ENCODE data around the gene TRIM72.
"Not testable (repeated sequence)": the region's sequence is repeated elsewhere in the genome, so short reads cannot be mapped to it uniquely, and the experiment has no call there.

TRIM72 gene, protein sequence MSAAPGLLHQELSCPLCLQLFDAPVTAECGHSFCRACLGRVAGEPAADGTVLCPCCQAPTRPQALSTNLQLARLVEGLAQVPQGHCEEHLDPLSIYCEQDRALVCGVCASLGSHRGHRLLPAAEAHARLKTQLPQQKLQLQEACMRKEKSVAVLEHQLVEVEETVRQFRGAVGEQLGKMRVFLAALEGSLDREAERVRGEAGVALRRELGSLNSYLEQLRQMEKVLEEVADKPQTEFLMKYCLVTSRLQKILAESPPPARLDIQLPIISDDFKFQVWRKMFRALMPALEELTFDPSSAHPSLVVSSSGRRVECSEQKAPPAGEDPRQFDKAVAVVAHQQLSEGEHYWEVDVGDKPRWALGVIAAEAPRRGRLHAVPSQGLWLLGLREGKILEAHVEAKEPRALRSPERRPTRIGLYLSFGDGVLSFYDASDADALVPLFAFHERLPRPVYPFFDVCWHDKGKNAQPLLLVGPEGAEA

DNA sequence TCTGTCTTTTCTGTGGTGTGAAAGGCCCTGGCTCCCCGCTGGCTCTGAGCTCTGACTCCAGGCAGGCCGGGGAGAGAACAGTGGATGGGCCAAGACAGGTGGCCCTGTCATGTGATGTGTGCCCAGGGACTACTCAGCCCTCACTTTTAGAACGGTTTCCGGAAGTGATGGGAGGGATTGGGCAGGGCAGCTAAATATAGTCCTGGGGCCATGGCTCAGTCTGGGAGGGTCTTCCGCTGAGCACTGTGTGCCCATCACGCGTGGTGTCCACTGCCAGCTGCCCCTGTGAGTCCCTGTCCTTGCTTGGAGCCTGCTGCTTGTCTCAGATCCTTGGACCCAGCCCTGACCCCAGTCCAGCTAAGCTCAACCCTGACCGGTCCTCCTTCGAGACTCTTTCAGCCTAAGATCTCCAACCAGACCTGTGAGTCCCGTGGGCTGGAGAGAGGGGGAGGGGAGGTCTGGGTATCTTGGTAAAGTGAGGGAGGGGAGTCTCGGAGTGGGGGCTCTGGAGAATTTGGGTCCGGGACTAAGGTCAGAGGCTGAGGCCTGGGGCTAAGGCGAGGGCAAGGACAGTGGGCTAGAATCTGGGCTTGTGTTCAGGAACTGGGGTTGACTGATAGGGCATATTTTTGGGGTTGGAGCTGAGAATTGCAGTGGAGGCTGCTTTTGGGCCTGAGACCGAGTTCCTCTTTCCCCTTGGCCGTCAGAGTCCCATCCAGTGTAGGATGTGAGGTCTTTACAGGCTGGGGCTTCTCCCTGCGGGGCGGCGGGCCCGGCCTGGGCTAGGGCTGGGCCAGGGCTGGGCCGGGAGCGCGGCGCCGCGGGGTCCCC, at the start of gene TRIM72:
TSS of gene TRIM72 (plus strand) at position 243 of the 831 bp plus-strand sequence. CDS start 620 bp downstream, outside the sequence.
- no peak for DNase-seq (ENCODE audit: low read depth)

DNA sequence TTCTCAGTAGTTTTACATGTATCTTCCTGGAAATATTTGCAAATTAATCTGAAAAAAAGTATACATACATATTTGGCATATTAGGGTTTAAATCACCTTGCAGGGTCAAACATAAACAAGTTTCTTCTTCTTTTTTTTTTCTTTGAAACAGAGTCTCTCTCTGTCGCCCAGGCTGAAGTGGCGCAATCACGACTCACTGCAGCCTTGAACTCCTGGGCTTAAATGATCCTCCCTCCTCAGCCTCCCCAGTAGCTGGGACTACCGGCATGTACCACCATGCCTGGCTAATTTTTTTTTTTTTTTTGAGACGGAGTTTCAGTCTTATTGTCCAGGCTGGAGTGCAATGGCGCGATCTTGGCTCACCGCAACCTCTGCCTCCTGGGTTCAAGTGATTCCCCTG, 46.6 kb upstream of the TRIM72 start:
- no peak for DNase-seq (ENCODE audit: low read depth)

DNA sequence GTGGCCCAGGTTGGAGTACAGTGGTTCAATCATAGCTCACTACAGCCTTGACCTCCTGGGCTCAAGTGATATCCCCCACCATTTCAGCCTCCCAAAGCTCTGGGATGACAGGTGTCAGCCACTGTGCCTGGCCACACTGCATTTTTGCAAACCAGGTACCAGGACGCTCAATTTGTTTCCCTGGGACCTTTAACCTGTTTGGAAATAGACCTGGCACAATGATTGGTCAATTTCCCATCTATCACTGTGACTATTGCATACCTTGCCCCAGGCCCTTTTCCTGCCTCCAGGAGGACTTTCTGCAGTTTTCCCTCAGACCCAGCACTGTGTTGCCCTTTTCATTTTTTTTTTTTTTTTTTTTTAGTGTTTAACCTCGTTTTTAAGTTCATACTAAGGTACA, 45.1 kb upstream of the TRIM72 start:
- DNase-seq (ENCODE audit: low read depth) = no peak

GRCh38 chr16:31170048-31170447, 43.9 kb upstream of the TRIM72 start:
- DNase-seq (ENCODE audit: low read depth) = not testable (repeated sequence)

GRCh38 chr16:31177136-31177535, 36.8 kb upstream of the TRIM72 start:
- DNase-seq (ENCODE audit: low read depth) = peak; percentile 9

GRCh38 chr16:31179219-31179746, 34.6 kb upstream of the TRIM72 start:
- no peak for DNase-seq (ENCODE audit: low read depth)

DNA sequence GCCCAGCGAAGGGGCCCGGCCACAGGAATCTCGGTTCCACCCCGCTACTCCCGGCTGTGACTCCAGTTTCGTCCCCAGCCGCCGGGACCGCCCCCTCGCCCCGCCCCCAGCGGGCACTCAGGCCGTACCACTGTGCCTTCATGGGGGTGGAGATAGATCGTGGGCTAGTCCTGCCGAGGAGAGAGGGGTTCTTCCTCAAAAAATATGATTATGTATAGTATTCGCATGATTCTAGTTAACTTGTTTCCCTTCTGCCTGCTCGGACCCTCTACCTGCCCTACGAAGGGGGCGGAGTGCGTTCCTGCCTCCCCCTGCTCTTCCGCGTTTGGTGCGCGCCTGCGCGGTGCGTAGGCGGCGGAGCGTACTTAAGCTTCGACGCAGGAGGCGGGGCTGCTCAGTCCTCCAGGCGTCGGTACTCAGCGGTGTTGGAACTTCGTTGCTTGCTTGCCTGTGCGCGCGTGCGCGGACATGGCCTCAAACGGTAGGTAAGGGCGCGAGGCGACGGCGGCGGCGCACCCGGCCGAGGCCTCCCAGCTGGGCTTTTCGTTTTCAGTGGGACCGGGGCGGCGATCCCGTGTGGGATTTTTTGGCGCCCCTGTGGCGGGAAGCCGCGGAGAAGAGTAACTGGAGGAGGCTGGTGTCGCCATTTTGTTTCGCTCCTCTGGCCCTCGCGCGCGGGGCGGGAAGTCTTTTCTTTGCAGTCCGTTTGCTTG, 34.0 kb upstream of the TRIM72 start, which contains the start of gene FUS:
TSS of gene FUS (plus strand) at position 393 of the 713 bp plus-strand sequence. CDS start at position 469, 76 bp downstream.
- DNase-seq (ENCODE audit: low read depth) = peak; percentile 82

- no peak for DNase-seq (ENCODE audit: low read depth)
Measured at GRCh38 chr16:31181102-31181830, 32.7 kb upstream of the TRIM72 start.

GRCh38 chr16:31182391-31182790, 31.5 kb upstream of the TRIM72 start:
- no peak for DNase-seq (ENCODE audit: low read depth)

DNA sequence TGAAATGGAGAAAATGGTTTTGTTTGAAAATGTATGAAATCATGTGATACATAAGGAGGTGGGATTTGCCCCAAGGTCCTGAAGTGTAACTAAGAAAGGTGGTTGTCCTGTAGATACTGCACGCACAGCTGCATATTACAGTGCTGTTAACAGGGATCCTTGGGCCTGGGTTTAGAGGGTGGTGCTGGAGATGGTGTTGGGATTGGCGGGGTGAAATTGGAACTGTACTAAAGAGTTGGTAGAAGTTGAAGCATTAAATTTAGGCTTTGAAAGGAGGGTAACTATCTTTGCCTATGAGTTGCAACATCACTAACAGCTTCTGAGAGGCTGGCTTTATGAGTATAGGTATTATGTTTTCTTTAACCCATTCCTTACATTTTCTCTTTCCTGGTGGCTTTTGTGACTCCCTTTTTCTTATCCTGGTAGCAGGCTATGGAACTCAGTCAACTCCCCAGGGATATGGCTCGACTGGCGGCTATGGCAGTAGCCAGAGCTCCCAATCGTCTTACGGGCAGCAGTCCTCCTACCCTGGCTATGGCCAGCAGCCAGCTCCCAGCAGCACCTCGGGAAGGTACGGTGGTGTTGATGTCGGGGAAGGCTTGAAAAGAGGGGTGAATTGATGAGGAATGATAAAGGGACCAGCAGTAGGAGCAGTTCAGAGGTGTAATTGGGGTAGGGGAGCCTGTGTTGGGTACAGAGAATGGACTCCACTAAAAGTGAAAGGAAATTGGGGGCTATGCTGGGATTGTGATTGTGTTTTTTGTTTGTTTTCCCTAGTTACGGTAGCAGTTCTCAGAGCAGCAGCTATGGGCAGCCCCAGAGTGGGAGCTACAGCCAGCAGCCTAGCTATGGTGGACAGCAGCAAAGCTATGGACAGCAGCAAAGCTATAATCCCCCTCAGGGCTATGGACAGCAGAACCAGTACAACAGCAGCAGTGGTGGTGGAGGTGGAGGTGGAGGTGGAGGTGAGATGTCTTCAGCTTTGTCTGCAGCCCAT, 30.2 kb upstream of the TRIM72 start:
- DNase-seq (ENCODE audit: low read depth) = no peak

- DNase-seq (ENCODE audit: low read depth) = no peak
Measured at GRCh38 chr16:31184888-31185287, 29.0 kb upstream of the TRIM72 start.

DNA sequence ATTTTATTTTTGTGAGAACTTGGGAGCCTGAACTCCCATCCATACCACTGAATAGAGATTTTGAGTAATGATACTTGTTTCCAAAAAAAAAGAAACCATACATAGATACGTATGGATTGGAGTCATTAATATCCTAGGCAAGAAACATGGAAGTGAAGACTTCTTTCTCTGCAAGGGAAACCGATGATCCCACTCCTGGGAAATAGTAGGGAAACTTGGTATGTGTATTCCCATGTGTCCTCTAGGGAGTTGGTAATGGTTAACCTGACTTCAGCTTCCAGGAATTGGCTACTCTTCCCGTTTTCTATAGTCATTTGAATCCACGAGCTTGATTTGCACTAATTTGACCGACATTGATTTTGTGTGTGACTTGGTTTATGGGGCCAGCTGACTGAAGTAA, 28.6 kb upstream of the TRIM72 start:
- no peak for DNase-seq (ENCODE audit: low read depth)

GRCh38 chr16:31186176-31186575, 27.7 kb upstream of the TRIM72 start:
- DNase-seq (ENCODE audit: low read depth) = no peak

- no peak for DNase-seq (ENCODE audit: low read depth)
Measured at GRCh38 chr16:31186930-31187807, 26.8 kb upstream of the TRIM72 start.

DNA sequence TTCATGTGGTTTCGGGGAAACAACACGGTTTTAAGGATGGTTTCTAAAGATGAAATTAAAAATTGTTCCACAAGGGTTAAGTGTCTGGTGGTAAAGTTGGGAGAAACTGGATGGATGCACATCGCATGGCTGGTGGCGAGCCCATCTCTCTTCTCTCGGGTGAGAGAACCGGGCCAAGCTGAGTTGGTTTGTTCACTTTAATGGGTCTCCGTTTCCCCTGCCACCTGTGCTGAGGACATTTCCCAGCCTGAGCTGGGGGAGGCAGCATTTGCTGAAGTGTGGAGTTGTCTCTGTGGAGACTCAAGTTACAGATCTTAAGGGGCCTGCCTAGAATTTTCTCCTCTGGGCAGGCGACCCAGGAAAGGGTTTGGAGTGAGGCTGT, 26.1 kb upstream of the TRIM72 start:
- no peak for DNase-seq (ENCODE audit: low read depth)

- no peak for DNase-seq (ENCODE audit: low read depth)
Measured at GRCh38 chr16:31188450-31189411, 25.2 kb upstream of the TRIM72 start.

DNA sequence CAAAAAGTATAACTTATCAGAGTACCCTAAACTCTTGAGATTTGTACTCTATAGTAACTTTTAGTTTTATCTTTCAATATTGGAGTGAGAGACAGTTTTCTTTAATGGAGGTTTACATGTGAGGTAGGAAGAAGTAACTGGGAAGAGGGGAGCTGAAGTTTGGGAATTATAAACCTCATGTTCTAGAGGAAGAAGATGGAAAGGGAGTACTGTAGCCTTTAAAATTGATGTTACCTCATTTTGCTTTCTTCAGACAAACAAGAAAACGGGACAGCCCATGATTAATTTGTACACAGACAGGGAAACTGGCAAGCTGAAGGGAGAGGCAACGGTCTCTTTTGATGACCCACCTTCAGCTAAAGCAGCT, 24.5 kb upstream of the TRIM72 start:
- no peak for DNase-seq (ENCODE audit: low read depth)

- no peak for DNase-seq (ENCODE audit: low read depth)
Measured at GRCh38 chr16:31190061-31190460, 23.9 kb upstream of the TRIM72 start.

Measured in stimulated activated CD8-positive, alpha-beta memory T cell treated with anti-CD3 and anti-CD28 coated beads, Interleukin-12 subunit alpha, Interleukin-12 subunit beta, amount 100 ng/mL, for 4 hours (primary cell).